GM12891 (cell line): Measurements from ENCODE around the gene PPP1R9B.

Experiments
- POLR2A ChIP-seq: IDR thresholded peaks from 2 replicates; pipeline ENCODE4 v1.6.1; 2011; ENCODE audit warnings: low read depth, low read length, control low read depth
- POLR2AphosphoS5 ChIP-seq: IDR thresholded peaks from 2 replicates; pipeline ENCODE4 v1.6.1; 2011; ENCODE audit warnings: low read depth, low read length, control low read depth
- TAF1 ChIP-seq: IDR thresholded peaks from 2 replicates; pipeline ENCODE4 v1.6.1; 2011; ENCODE audit warnings: low read depth, low read length, control low read depth

GRCh38 chr17:50118076-50118827 lies 32.2 kb downstream of the PPP1R9B start:
- TF ChIP-seq POLR2AphosphoS5 = no peak
- no peak for TF ChIP-seq TAF1
- TF ChIP-seq POLR2A = no peak
